ENCODE data around the gene CYB5D1. TPM values are rescaled to one million over a fixed set of nuclear protein-coding genes. Genes with fewer than 3 reads are reported as not detected.

Gene CYB5D1
- total and polyA plus RNA-seq, 9 donors, result 5.9 to 9.3 (median 7.3) TPM

DNA sequence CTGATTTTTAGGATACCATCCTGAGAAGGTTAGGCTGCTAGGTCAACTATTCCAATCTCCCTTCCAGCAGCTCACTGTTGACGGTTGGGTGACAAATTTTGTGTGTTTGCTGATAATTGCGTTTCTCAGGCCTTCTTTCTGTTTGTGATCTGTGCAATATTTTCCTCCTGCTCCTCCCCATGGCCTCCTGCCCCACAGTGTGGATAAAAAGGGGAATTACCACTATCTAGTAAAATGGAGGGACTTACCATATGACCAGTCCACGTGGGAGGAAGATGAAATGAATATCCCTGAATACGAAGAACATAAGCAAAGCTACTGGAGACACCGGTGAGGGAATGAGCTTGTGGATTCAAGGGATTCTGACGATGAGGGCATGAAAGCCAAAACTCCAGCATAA lies 40.0 kb downstream of the CYB5D1 start:
- Histone ChIP-seq H3K4me1 (ENCODE audit: control insufficient read depth, insufficient read depth, low read length) (peaks cover 13% of the 10 kb centered on the region), H3K27ac (ENCODE audit: low read length) (no peak overlapping the region), H3K27me3 (ENCODE audit: control insufficient read depth, insufficient read depth, low read length) (no peaks in the 10 kb centered on the region), H3K9me3 (replicated peaks; ENCODE audit: control insufficient read depth, low read depth, low read length) (no peaks in the 10 kb centered on the region), H3K36me3 (ENCODE audit: control insufficient read depth, insufficient read depth, low read length) (peaks cover 86% of the 10 kb centered on the region), H3K4me3 (ENCODE audit: low read length) (no peak overlapping the region)
- DNase-seq, result peak; percentile 80
- 44% methylated on average over 4 of the region's 6 CpGs for WGBS (ENCODE audit: insufficient coverage)

- no peaks in the 10 kb centered on the region for H3K27me3 ChIP-seq (ENCODE audit: control insufficient read depth, insufficient read depth, low read length)
- no peak overlapping the region for H3K4me3 ChIP-seq (ENCODE audit: low read length)
- no peaks in the 10 kb centered on the region for H3K4me1 ChIP-seq (ENCODE audit: control insufficient read depth, insufficient read depth, low read length)
- H3K9me3 ChIP-seq (replicated peaks; ENCODE audit: control insufficient read depth, low read depth, low read length), result no peaks in the 10 kb centered on the region
- WGBS (ENCODE audit: insufficient coverage), result 55% methylated on average over 17 of the region's 22 CpGs
- H3K36me3 ChIP-seq (ENCODE audit: control insufficient read depth, insufficient read depth, low read length), result peaks cover 94% of the 10 kb centered on the region
- H3K27ac ChIP-seq (ENCODE audit: low read length), result no peak overlapping the region
- no peak for DNase-seq
Measured at GRCh38 chr17:7903154-7904103, 45.6 kb downstream of the CYB5D1 start.

GRCh38 chr17:7909089-7909488 lies 51.3 kb downstream of the CYB5D1 start:
- WGBS (ENCODE audit: insufficient coverage), result 89% methylated on average over 29 of the region's 29 CpGs
- no peak overlapping the region for H3K27ac ChIP-seq (ENCODE audit: low read length)
- DNase-seq, result no peak
- H3K27me3 ChIP-seq (ENCODE audit: control insufficient read depth, insufficient read depth, low read length), result no peaks in the 10 kb centered on the region
- H3K4me3 ChIP-seq (ENCODE audit: low read length), result no peak overlapping the region
- H3K4me1 ChIP-seq (ENCODE audit: control insufficient read depth, insufficient read depth, low read length), result no peaks in the 10 kb centered on the region
- H3K9me3 ChIP-seq (replicated peaks; ENCODE audit: control insufficient read depth, low read depth, low read length), result no peaks in the 10 kb centered on the region
- H3K36me3 ChIP-seq (ENCODE audit: control insufficient read depth, insufficient read depth, low read length), result peaks cover 84% of the 10 kb centered on the region

DNA sequence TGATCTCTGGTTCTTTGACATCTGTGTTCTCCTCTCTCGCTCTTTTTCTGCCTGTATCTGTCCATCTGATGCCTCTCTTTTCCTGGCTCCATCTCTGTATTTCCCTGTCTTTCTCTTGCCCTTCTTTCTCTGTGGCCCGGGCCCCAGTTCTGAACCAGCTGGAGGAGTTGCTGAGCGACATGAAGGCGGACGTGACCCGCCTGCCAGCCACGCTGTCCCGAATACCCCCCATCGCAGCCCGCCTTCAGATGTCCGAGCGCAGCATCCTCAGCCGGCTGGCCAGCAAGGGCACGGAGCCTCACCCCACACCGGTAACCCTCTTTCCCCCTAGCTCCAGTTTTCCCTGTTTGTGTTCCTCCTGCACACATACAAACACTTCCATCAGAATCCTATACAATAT lies 52.5 kb downstream of the CYB5D1 start:
- Histone ChIP-seq H3K27ac (ENCODE audit: low read length) (no peak overlapping the region), H3K9me3 (replicated peaks; ENCODE audit: control insufficient read depth, low read depth, low read length) (no peaks in the 10 kb centered on the region), H3K36me3 (ENCODE audit: control insufficient read depth, insufficient read depth, low read length) (peaks cover 72% of the 10 kb centered on the region), H3K27me3 (ENCODE audit: control insufficient read depth, insufficient read depth, low read length) (no peaks in the 10 kb centered on the region), H3K4me1 (ENCODE audit: control insufficient read depth, insufficient read depth, low read length) (peaks cover 9% of the 10 kb centered on the region), H3K4me3 (ENCODE audit: low read length) (no peak overlapping the region)
- no peak for DNase-seq
- 88% methylated on average over 15 of the region's 15 CpGs for WGBS (ENCODE audit: insufficient coverage)

DNA sequence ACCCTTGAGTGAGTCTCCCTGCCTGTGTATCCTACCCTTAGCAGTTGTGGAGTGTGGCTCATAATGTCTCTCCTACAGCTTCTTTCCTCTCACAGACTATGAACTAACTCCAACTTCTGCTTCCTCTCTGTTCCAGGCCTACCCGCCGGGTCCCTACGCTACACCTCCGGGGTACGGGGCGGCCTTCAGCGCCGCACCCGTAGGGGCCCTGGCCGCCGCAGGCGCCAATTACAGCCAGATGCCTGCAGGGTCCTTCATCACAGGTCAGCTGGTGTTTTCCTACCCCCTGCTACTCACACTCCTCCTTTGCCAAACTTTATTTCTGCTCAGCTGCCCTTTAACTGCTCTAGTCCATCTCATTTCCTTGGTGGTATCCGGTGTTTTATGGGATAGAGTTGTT lies 52.9 kb downstream of the CYB5D1 start:
- peaks cover 68% of the 10 kb centered on the region for H3K36me3 ChIP-seq (ENCODE audit: control insufficient read depth, insufficient read depth, low read length)
- no peaks in the 10 kb centered on the region for H3K27me3 ChIP-seq (ENCODE audit: control insufficient read depth, insufficient read depth, low read length)
- no peaks in the 10 kb centered on the region for H3K9me3 ChIP-seq (replicated peaks; ENCODE audit: control insufficient read depth, low read depth, low read length)
- no peak for DNase-seq
- H3K4me1 ChIP-seq (ENCODE audit: control insufficient read depth, insufficient read depth, low read length), result peaks cover 11% of the 10 kb centered on the region
- no peak overlapping the region for H3K4me3 ChIP-seq (ENCODE audit: low read length)
- H3K27ac ChIP-seq (ENCODE audit: low read length), result no peak overlapping the region
- 82% methylated on average over 12 of the region's 13 CpGs for WGBS (ENCODE audit: insufficient coverage)

GRCh38 chr17:7911116-7911515 lies 53.3 kb downstream of the CYB5D1 start:
- WGBS (ENCODE audit: insufficient coverage), result 63% methylated on average over 3 of the region's 9 CpGs
- H3K4me3 ChIP-seq (ENCODE audit: low read length), result no peak overlapping the region
- no peaks in the 10 kb centered on the region for H3K27me3 ChIP-seq (ENCODE audit: control insufficient read depth, insufficient read depth, low read length)
- no peak overlapping the region for H3K27ac ChIP-seq (ENCODE audit: low read length)
- no peaks in the 10 kb centered on the region for H3K9me3 ChIP-seq (replicated peaks; ENCODE audit: control insufficient read depth, low read depth, low read length)
- H3K36me3 ChIP-seq (ENCODE audit: control insufficient read depth, insufficient read depth, low read length), result peaks cover 64% of the 10 kb centered on the region
- no peak for DNase-seq
- H3K4me1 ChIP-seq (ENCODE audit: control insufficient read depth, insufficient read depth, low read length), result peaks cover 12% of the 10 kb centered on the region

Other genes starting within 250 kb of the CYB5D1 start
- 35.1 TPM for gene FXR2, start 243.1 kb upstream of the CYB5D1 start, total RNA-seq
- 10 to 100 TPM; 31.4 to 37.2 (median 34.9) TPM for gene FXR2, start 243.1 kb upstream of the CYB5D1 start, polyA plus RNA-seq (ENCODE audit: insufficient read depth in 1 of 8, insufficient read length in 8 of 8, low replicate concordance in 1 of 8)
- gene SAT2, start 230.2 kb upstream of the CYB5D1 start, total RNA-seq, result 72.1 TPM
- gene SAT2, start 230.2 kb upstream of the CYB5D1 start, polyA plus RNA-seq (ENCODE audit: insufficient read depth in 1 of 8, insufficient read length in 8 of 8, low replicate concordance in 1 of 8), result 10 to 100 TPM; 61.5 to 82.1 (median 69.9) TPM
- gene SHBG, start 227.9 kb upstream of the CYB5D1 start, total RNA-seq, result 0.58 TPM
- gene SHBG, start 227.9 kb upstream of the CYB5D1 start, polyA plus RNA-seq (ENCODE audit: insufficient read depth in 1 of 8, insufficient read length in 8 of 8, low replicate concordance in 1 of 8), result 1 to 10 TPM in 5 of 8 donors, under 1 TPM in 3; 0.63 to 1.5 (median 1.1) TPM
- 2.7 TPM for gene ATP1B2, start 207.1 kb upstream of the CYB5D1 start, total RNA-seq
- 10 to 100 TPM; 12.4 to 27.3 (median 23.4) TPM for gene ATP1B2, start 207.1 kb upstream of the CYB5D1 start, polyA plus RNA-seq (ENCODE audit: insufficient read depth in 1 of 8, insufficient read length in 8 of 8, low replicate concordance in 1 of 8)
- 17.9 TPM for gene TP53, start 170.5 kb upstream of the CYB5D1 start, total RNA-seq
- gene TP53, start 170.5 kb upstream of the CYB5D1 start, polyA plus RNA-seq (ENCODE audit: insufficient read depth in 1 of 8, insufficient read length in 8 of 8, low replicate concordance in 1 of 8), result 10 to 100 TPM; 33.8 to 51.8 (median 40.9) TPM
- gene WRAP53, start 169.5 kb upstream of the CYB5D1 start, total RNA-seq, result 5.9 TPM
- gene WRAP53, start 169.5 kb upstream of the CYB5D1 start, polyA plus RNA-seq (ENCODE audit: insufficient read depth in 1 of 8, insufficient read length in 8 of 8, low replicate concordance in 1 of 8), result 10 to 100 TPM in 1 of 8 donors, 1 to 10 TPM in 7; 7.9 to 10.0 (median 8.3) TPM
- gene EFNB3, start 152.8 kb upstream of the CYB5D1 start, total RNA-seq, result 3.6 TPM
- 10 to 100 TPM in 1 of 8 donors, 1 to 10 TPM in 7; 4.0 to 11.6 (median 7.0) TPM for gene EFNB3, start 152.8 kb upstream of the CYB5D1 start, polyA plus RNA-seq (ENCODE audit: insufficient read depth in 1 of 8, insufficient read length in 8 of 8, low replicate concordance in 1 of 8)
- gene DNAH2, start 140.3 kb upstream of the CYB5D1 start, total RNA-seq, result 4.6 TPM
- gene DNAH2, start 140.3 kb upstream of the CYB5D1 start, polyA plus RNA-seq (ENCODE audit: insufficient read depth in 1 of 8, insufficient read length in 8 of 8, low replicate concordance in 1 of 8), result 10 to 100 TPM in 2 of 8 donors, 1 to 10 TPM in 6; 3.9 to 18.3 (median 6.2) TPM
- gene KDM6B, start 23.8 kb upstream of the CYB5D1 start, total RNA-seq, result 5.4 TPM
- 10 to 100 TPM; 10.9 to 20.1 (median 15.9) TPM for gene KDM6B, start 23.8 kb upstream of the CYB5D1 start, polyA plus RNA-seq (ENCODE audit: insufficient read depth in 1 of 8, insufficient read length in 8 of 8, low replicate concordance in 1 of 8)
- gene TMEM88, start 2.9 kb upstream of the CYB5D1 start, total RNA-seq, result 18.4 TPM
- gene TMEM88, start 2.9 kb upstream of the CYB5D1 start, polyA plus RNA-seq (ENCODE audit: insufficient read depth in 1 of 8, insufficient read length in 8 of 8, low replicate concordance in 1 of 8), result 10 to 100 TPM; 22.4 to 30.3 (median 27.9) TPM
- 97.7 TPM for gene NAA38, start 444 bp upstream of the CYB5D1 start, total RNA-seq
- 10 to 100 TPM; 44.6 to 65.7 (median 54.2) TPM for gene NAA38, start 444 bp upstream of the CYB5D1 start, polyA plus RNA-seq (ENCODE audit: insufficient read depth in 1 of 8, insufficient read length in 8 of 8, low replicate concordance in 1 of 8)
- gene CHD3, start 30.8 kb downstream of the CYB5D1 start, total RNA-seq, result 47.6 TPM
- 100 to 1,000 TPM in 1 of 8 donors, 10 to 100 TPM in 7; 54.6 to 124 (median 78.2) TPM for gene CHD3, start 30.8 kb downstream of the CYB5D1 start, polyA plus RNA-seq (ENCODE audit: insufficient read depth in 1 of 8, insufficient read length in 8 of 8, low replicate concordance in 1 of 8)
- gene RNF227, start 58.3 kb downstream of the CYB5D1 start, total RNA-seq, result 3.0 TPM
- gene RNF227, start 58.3 kb downstream of the CYB5D1 start, polyA plus RNA-seq (ENCODE audit: insufficient read depth in 1 of 8, insufficient read length in 8 of 8, low replicate concordance in 1 of 8), result 1 to 10 TPM; 2.5 to 4.1 (median 3.0) TPM
- gene KCNAB3, start 71.9 kb downstream of the CYB5D1 start, total RNA-seq, result 2.4 TPM
- 1 to 10 TPM; 3.5 to 9.5 (median 5.2) TPM for gene KCNAB3, start 71.9 kb downstream of the CYB5D1 start, polyA plus RNA-seq (ENCODE audit: insufficient read depth in 1 of 8, insufficient read length in 8 of 8, low replicate concordance in 1 of 8)
- 14.3 TPM for gene TRAPPC1, start 73.9 kb downstream of the CYB5D1 start, total RNA-seq
- gene TRAPPC1, start 73.9 kb downstream of the CYB5D1 start, polyA plus RNA-seq (ENCODE audit: insufficient read depth in 1 of 8, insufficient read length in 8 of 8, low replicate concordance in 1 of 8), result 100 to 1,000 TPM in 4 of 8 donors, 10 to 100 TPM in 4; 83.3 to 107 (median 101) TPM
- gene CNTROB, start 74.2 kb downstream of the CYB5D1 start, total RNA-seq, result 15.8 TPM
- gene CNTROB, start 74.2 kb downstream of the CYB5D1 start, polyA plus RNA-seq (ENCODE audit: insufficient read depth in 1 of 8, insufficient read length in 8 of 8, low replicate concordance in 1 of 8), result 10 to 100 TPM; 29.5 to 41.0 (median 35.2) TPM
- under 0.01 TPM for gene GUCY2D, start 144.6 kb downstream of the CYB5D1 start, total RNA-seq
- gene GUCY2D, start 144.6 kb downstream of the CYB5D1 start, polyA plus RNA-seq (ENCODE audit: insufficient read depth in 1 of 8, insufficient read length in 8 of 8, low replicate concordance in 1 of 8), result under 1 TPM in 2 of 8 donors, not detected in 6; 0.04 to 0.11 TPM
- gene ALOX15B, start 181.1 kb downstream of the CYB5D1 start, total RNA-seq, result 0.31 TPM
- gene ALOX15B, start 181.1 kb downstream of the CYB5D1 start, polyA plus RNA-seq (ENCODE audit: insufficient read depth in 1 of 8, insufficient read length in 8 of 8, low replicate concordance in 1 of 8), result under 1 TPM; 0.05 to 0.59 (median 0.30) TPM
- gene ALOX12B, start 229.7 kb downstream of the CYB5D1 start, total RNA-seq, result not detected
- not detected for gene ALOX12B, start 229.7 kb downstream of the CYB5D1 start, polyA plus RNA-seq (ENCODE audit: insufficient read depth in 1 of 8, insufficient read length in 8 of 8, low replicate concordance in 1 of 8)

Data from muscle of leg (tissue), 11 donors.